Stimulated activated CD4-positive, alpha-beta T cell treated with anti-CD3 and anti-CD28 coated beads, Interleukin-15, amount 100 ng/mL, for 1 hour (primary cell): Measurements from ENCODE around the gene ELL.

Experiments used
- DNase-seq, 2 donors: peaks; one replicate each; pipeline ENCODE4 v3.0.0-alpha.2; 2020; ENCODE audit warnings: low read depth in 1 of 2, low spot score in 1 of 2

The ELL gene

DNA sequence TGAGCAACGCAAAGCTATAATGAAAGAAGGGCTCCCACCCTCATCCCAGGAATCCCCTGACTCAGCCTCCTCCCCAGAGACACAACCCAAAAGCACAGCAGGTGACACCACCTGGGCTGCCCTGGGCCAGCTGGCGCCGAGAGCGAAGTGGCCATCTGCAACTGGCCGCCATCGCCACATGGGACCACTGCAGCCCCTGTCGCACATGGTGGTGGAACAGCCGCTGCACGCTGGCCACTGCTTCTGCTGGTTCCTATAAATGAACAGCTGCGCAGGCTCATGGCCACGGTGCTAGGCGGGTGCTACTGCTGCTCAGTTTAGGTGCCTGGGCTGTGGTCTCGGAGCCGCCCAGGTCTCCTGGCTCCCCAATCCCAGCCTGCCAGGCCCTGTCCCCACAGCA is 72.3 kb downstream of the ELL start:
- DNase-seq = no peak

DNA sequence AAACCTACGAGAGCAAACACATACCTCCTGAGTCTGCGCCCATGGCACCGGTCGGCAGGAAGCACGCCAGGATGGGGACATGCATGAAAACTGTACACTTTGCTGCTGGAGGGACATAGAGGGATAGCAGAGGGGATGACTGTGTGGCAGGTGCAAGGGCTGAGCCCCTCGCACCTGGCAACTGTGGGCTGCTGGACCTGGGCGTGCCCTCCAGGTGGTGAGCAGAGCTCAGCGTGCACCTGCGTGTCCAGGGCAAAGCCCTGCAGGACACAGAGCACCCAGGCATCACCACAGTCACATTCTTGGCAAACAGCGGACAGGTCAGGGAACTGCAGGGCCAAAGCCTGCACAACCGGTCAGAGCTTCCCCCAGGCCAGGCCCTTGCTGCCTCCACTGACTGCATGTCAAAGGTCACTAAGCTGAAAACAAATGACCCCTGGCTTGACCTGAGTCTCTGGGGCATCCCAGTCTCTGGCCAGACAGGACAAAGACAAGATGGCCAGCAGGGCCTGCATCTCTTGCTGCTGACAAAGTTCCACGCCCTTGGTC is 75.0 kb downstream of the ELL start:
- no peak for DNase-seq

DNA sequence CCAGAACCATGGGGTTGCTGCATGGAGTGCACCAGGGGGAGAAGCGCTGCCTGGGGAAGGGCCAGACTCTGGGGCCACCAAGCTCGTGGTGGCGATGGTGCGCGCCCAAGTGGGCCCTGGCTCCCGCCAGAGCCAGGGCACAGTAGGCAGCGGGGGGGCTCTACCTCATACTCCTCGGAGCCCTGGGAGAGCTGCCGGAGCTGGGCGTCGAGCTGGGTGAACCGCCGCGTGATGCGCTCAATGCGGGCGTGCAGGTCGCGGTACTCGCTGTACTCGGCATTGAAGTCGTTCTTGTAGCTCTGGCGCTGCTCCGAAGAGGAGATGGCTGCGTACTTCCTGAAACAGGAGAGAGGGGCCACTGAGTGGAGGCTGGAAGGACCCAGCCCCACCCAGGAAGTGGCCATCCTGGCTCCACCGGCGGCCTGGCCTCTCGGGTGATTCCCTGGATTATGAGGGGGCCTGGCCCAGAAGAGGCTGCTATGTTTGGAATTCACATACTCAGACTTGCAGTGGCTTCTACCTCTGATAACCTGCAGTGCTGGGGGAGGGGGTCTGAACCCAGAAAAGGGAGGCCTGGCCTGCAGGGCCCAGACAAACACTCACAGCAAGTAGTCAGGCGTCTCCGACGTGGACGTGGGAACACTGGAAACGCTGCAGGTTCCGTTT is 75.6 kb downstream of the ELL start:
- no peak for DNase-seq

DNA sequence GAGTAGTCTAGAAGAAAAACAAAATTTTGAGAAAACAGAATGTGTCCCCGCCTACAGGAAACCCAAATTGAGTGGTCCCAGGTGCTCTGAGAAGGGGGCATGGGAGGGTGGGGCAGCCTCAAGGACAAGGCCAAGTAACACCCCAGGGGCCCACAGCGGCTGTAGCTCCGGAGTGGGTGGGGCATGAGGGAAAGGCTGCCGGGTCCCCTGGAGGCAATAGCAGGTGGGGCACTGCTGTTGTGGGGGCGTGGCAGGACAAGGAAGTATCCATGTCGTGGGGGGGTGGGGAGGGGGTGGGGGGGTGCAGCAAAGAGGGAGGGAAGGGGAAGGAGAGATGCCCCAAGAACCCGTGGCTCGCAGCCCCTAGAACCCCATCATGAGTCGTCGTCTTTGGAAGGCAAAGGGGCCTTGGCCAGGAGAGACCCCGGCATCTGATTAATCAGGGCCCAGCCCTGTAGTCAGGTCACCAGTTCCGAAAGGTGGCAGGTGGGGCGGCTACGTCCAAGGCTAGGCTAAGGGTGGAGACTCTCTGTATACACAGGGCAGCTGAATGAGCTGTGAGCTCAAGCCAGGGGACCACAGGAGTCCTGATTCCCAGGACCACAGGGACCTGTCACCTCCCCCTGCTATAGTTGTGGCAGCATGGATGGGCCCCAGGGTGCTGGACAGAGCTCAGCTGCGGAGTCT is 76.5 kb downstream of the ELL start:
- DNase-seq = no peak

DNA sequence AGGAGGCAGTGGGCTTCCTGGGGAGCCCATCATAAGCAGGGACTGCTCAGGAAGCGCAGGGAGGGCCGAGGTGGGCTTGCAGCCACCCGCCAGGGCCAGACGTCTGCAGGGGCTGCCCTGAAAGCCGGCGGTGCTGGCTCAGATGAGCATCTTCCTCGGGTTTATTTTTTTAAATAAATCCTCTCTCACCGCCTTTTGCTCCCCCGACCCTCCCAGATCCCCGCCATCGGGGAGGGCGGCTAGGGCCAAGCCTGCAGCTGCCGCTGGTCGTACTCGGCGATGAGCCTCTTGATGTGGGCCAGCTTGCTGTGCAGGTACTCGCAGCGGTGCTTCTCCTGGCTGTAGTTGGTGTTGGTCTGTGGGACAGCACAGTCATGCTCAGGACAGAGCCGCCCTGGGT is 77.4 kb downstream of the ELL start:
- no peak for DNase-seq

DNA sequence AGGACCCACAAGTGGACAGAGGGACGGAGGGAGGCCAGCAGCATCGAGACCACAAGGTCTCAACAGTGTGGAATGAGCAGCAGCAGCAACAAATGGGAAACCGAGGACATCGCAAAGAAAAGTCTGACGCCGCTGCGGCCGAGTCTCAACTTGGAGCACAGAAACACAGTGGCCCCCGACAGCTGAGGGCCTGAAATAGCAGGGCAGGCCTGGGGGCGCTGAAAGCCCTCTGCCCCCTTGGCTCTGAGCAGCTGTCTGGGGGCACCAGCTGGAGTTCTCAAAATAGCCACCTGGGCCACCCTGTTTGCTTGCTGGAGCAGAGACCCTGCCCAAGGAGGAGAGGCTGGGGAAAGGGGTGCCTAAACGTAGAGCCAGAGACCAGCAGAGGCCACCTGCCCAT is 78.0 kb downstream of the ELL start:
- no peak for DNase-seq

DNA sequence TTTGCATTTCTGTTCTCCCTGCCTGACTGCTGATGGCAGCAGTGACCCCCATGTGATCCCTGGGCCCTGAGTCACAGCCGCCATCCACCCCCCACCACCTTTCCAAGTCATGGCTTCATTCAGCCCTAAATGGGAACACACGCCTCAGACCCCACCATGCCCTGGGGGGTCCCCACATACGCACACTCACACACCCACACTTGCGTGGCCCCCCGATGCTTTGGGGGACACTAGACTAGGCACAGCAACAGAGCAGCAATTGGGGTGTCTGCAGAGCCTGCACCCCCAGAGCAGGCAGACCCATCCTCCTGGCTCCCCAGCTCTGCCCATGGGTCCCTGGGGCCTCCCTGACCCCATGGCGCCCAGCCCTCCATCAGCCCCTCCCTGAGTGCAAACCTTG is 78.5 kb downstream of the ELL start:
- no peak for DNase-seq

DNA sequence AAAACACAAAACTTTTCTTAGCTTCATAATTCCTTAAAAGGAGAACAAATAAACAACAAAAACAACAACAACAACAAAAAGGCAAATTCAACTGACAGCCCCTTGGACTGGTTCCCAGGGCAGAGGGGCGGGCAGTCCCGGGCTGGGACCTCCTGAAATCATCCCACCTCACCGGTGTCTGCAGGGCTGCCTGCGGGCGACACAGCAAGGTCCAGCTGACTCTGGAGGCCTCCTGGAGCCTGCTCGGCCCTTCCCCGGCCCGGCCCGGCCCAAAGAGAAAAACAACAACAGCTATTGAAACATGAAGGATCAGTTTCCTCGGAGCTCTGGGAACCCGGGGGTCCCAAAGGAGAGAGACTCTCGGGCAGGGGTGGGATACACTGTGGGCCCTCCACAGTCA is 78.9 kb downstream of the ELL start:
- no peak for DNase-seq

DNA sequence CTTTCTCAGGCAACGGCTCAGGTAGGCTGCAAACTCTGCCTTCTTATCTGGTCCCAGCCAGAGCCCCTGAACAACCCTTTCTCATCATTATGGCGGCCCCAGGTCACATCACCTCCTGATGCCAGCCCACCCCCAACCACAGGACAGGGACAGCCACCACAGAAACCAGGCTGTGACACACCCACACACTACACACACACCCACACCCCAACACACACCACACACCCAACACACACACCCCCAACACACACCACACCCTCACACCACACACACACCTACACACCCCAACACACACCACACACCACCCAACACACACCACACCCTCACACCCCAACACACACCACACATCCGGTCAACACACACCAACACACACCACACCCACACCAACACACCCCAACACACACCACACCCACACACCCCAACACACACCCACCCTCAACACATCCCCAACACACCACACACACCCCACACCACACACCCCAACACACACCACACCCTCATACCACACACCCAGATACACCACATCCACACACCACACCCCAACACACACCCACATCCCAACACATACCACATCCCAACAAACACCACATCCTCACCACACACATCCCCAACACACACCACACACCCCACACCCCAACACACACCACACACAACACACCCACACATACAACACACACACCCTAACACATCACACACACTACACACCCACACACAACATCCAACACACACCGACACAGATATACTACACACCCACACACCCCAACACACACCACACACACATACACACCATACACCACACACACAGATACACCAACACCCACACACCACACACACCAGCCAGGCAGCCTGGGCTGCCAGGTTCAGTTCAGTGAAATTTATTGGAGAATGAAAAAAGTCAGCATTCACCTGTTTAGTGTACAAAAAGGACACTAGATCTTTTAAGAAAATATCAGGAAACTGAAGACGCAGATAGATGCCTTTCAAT is 79.8 kb downstream of the ELL start:
- no peak for DNase-seq

DNA sequence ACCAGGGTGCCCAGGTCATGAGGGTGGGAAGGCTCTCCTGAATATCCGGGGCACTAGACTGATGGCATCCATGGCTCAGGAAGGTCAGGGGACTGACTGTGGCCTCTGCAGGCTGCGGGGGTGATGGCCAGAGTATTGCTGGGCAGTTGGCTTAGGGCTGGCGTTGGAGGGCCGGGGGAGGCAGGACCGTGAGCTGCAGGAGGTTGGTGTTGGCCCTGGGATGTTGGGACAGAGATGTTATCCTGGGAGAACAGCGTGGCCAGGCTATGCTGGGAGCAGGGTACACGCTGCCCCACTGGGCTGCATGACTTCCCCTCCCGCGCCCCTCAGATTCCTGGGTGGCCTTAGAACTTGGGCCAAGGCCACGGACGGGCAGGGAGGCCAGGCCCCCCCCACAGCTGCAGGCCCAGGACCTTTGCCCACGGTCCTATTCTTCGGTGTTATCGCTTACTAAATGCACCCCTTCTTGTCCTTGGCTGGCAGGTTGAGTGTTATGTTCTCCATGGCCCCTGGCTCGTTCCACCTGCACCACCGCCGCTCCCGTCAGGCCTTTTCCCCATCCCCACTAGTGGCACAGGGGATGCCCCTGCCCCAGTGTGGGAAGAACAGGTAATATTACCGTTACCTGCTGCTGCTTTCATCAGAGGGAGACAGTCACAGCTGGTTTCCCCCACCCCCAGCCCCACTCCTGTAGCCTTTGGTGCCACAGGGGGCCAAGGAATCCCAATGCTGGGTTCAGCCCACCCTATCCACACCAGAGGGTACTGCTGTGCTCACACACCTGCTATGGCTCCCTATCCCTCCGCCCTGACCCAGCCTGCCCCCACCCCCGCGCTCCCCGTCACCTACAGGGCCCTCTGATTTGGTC is 80.7 kb downstream of the ELL start:
- DNase-seq = no peak

DNA sequence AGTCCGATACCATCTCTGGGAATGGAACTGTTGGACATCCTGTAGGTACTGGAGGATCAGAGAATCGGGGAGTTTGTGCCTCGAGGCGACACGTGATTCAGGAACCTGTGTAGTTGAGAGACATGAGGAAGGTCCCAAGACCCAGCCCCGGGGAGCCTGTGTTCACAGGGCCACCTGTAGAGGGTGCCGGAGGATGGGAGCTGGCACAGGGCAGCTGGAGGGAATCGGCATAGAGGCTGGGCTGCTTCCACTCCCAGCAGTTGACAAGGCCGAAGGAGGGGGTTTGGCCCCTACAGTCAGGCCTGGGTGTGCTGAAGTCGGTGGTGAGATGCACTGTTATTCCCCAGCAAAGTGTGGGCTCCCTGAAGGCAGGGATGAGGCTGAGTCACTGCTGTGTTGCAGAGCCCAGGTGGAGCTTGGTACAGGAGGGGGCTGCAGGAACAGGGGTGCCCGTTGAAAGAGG is 81.4 kb downstream of the ELL start:
- no peak for DNase-seq

DNA sequence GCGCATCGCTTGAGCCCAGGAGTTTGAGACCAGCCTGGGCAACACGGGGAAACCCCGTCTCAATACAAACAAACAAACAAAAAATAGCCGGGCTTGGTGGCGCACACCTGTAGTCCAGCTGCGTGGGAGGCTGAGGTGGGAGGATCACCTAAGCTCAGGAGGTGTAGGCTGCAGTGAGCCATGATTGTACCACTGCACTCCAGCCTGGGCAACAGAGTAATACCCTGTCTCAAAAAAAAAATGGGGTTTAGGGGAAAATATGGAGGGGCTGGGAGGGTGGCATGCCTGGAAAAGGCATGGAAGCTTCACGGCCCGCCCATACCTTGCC is 82.0 kb downstream of the ELL start:
- DNase-seq = no peak

DNA sequence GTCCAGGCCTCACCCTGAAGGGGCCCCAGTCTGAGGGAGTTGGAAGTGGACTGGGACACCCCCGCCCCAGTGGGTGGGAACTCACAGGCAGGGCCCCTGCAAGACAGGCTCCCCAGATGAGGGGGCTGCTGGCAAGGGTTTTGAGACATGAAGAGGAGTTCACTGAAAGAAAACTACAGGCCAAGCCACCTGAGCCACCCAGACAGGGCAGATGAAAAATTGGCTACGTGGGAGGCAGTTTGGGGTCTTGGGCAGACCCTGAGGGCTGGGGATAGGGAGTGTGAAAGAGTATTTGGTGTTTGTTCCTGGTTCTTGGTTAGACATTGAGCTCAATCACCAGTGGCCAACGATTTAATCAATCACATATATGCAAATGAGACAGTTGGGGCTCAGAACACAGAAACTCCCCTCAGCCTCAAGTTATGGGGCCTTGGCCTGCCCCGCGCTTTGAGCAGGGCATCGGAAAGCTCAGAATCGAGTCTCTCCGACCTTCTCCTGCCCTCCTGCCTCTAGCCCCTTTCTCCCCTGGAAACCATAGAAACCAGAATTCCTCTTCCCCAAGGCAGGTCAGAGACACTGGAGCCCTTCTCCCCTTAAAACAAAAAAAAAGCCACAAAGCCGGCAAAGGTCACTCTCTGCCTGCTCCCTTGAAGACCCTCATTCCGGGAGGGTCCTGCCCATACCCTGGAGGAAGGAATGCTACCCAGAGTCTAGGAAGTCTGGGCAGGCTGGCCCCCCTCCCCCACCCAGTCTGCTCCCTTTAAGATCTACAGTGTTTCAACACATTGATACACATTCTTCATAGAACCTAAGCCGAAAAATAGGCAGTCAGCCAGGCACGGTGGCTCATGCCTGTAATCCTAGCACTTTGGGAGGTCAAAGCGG is 82.6 kb downstream of the ELL start:
- DNase-seq = no peak

DNA sequence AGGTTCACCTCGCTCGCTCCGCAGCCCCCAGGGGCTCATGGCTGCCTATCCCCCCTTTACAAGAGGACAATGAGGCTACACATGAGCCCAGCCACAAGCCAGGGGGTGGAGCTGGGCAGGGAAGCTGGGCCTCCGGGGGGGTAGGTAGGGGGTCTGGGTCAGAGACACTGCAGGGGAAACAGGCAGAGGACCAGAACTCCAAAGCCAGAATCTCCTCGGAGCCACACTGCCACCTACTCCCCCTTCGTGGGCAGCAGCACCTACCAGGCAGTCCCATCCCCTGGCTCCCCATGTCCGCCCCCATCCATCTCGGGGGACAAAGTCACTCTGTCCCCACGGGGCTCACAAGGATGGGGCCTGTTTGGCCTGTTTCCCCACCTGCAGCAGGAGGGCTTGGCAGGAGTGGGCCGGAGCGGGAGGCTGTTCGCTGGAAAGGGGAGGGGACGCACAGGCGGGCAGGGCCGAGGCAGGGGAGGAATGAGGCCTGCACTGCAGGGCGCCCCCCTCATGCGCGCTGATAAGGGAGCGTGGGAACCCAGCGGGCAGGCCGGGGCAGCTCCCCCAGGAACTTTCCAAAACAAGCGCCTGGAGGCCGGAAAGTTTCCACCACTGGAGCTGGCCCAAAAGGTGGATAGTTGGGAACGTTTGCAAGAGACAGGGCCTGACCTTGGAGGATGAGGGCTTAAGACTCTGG is 83.4 kb downstream of the ELL start:
- DNase-seq = no peak

DNA sequence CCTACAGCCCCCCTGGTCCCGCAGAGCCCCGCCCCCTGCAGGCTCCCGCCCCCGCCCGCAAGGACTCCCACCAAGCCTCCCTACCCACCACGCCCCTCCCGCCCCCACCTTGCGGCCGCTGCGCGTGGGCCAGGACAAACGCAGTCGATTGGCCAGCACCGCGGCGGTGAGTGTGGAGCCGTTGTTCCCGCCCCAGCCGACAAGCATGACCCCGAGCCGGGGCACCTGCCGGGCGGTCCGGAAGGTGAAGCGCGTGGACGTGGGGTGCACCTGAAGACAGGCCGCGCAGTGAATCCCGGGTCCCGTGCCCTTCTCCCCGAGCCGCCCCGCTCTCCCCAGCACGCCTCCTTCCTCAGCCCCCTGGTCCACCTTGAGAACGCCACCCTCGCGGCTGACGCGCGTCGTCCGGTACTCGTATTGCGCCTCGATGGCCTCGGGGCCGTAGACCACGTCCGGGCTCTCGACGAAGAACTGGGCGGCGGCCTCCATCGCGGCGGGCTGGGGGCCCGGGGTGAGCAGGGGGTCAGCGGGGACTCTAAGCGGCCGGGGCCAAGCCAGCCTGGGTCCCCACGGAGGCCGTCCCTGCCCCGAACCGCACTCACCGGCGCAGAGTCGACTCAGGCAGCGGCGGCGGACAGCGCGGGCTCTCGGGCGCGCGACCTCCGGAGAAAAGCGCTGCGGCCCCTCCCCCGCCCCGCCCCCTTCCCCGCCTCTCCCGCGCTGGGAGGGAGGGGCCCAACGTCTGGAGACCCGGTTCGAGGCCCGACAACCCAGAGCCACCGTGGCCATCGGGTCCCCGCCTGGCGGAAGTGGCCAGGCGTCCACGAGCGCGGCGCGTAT is 84.2 kb downstream of the ELL start, which contains the start of gene ISYNA1:
TSS of gene ISYNA1 (minus strand) at position 643 of the 840 bp plus-strand sequence. CDS start at position 489, 154 bp downstream.
- DNase-seq = no peak

DNA sequence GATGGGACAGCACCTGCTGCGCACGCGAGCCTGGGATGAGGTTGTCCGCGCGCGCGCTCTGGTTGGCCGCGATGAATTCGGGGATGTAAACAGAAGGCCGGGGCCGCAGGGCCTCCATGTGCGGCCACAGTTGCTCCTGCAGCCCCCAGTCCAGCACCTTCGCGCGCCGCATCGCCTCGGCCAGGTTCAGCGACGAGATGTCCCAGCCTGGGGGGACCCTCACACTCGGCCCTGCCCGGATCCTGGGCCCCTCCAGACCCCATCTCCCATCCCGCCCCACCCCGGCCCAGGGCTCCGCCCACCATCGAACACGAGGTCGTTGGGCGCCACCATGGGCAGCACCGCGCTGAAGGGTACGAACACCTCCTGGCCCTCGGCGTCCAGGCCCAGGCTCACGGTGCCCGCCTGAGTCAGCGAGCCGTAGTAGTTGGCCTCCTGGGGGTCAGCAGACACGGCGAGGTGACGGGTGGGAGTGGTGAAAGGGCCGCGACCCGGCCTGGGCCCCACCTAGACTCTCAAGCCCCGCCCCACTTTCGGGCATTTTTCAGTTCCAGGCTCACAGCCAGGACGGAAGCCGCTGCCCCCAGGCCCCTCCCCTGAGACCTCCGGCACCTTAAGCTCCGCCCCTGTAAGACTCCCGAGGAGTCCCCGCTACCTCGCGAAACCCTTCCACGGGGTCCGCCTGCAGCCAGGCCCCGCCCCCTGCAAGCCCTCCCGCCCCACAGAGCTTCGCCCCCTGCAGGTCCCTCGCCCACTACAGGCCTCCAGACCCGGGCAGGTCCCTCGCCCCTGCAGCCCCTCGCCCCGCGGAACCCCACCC is 85.0 kb downstream of the ELL start:
- DNase-seq = peak; percentile 51 to 58
